HG02943 (cell line): ENCODE data around the gene SRSF6.
"Not testable (repeated sequence)": the region's sequence is repeated elsewhere in the genome, so short reads cannot be mapped to it uniquely, and the experiment has no call there.

Experiments used
- ATAC-seq: cut with Tn5 transposase; IDR thresholded peaks from one replicate; pipeline ENCODE4 v1.9.1; 2021; ENCODE audit warnings: mild to moderate bottlenecking, low read depth, moderate library complexity; ENCODE audit not compliant: unreplicated experiment

Gene SRSF6

DNA sequence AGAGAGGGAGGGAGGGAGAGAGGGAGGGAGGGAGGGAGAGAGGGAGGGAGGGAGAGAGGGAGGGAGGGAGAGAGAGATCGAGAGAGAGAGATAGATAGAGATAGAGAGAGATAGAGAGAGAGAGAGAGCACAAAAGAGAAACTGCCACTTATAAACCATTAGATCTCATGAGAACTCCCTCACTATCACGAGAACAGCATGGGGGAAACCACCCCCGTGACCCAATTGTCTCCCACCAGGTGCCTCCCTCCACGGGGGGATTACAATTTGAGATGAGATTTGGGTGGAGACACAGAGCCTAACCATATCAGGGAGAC is 9.3 kb upstream of the SRSF6 start:
- ATAC-seq = not testable (repeated sequence)

DNA sequence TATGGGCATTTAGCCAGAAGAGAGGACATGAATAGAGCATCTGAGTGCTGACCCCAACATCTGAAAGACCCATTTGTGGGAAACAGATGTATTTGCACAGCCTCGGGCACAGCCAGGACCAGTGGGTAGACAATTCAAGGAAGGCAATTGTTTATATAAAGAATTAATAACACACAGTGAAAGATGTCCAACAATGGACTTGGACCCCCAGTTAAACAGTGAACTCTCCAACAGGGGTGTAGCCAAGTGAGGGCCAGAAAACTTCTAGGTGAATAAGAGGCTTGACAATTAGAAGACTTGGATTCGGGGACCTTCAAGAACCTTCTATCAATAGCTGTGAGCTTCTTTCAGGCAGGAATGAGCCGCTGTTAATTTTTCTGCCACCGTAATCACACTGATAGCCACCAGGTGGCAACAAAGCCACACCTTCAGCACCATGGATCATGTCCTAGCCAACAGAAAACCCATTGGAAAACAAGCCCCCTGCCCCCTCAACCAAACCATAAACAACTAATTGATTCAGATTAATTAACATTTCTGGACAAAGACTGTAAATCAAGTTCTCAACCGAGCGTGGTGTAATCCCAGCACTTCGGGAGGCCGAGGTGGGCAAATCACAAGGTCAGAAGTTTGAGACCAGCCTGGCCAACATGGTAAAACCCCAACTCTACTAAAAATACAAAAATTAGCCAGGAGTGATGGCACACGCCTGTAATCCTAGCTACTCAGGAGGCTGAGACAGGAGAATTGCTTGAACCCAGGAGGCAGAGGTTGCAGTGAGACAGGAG is 8.8 kb upstream of the SRSF6 start:
- no peak for ATAC-seq

DNA sequence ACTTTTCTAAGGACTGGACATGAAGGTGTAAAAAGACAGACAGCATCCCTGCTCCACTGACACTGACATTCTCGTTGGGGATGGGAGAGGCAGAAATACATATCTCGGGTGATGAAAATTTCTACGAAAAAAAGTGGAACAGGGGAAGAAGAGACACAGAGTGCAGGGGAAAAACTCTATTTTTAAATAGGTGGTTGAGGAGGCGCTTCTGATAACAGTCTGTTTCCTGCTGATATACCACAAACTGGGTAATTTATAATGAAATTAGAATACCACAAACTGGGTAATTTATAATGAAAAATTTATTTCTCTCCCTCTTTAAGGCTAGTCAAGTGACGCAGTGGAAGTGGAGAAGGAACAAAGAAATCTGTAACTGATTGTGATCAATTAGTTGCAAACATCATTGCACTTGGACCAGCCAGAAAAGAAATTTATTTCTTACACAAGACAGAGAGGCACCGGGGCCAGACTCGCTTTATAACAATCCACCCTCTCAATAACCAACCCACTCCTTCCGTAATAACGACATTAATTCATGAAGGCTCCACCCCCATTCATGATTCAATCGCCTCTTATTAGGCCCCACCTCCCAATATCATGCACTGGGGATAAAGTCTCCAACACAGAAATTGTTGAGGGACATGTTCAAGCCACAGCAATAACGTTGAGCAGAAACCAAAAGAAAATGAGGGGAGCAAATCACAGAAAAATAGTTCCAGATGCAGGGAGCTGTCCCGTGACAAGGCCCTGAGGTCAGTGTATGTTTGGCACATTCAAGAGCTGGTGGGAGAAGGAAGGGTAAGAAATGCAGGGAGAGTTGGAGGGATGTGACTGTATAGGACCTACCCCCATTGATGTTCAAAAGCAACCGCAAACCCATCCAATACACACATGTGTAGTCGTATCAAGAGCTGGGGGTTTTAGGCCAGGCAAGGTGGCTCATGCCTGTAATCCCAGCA is 6.6 kb upstream of the SRSF6 start:
- no peak for ATAC-seq

DNA sequence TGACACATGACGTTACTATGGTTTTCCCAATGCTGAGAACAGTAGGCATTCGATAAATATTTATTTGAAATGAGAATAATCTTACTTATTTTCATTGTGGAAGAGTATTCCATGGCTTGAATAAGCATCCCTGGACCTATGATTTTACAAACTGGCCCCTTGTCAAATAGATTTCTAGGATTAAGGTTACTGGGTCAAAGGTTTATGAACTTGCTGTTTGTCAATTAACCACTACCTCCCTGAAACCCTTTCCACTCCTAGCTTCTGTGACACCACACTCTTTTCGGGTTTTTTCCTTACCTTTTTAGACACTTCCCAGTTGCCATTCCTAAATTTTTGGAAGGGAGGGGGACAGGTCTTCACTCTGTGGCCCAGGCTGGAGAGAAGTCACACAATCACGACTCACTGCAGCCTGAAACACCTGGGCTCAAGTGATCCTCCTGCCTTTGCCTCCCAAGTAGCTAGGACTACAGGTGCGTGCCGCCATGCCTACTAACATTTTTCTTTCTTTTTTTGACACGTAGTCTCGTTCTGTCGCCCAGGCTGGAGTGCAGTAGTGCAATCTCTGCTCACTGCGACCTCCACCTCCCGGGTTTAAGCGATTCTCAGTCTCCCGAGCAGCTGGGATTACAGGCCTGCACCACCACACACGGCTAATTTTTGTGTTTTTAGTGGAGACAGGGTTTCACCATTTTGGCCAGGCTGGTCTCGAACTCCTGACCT is 5.1 kb upstream of the SRSF6 start:
- no peak for ATAC-seq

DNA sequence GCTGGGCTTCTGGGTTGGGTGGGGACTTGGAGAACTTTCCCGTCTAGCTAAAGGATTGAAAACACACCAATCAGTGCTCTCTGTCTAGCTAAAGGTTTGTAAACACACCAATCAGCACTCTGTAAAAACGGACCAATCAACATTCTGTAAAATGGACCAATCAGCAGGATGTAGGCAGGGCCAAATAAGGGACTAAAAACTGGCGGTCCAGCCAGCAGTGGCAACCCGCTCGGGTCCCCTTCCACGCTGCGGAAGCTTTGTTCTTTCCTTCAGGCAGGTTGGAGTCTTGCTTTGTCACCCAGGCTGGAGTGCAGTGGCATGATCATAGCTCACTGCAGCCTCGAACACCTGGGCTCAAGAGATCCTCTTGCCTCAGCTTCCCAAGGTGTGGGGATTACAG is 1.4 kb upstream of the SRSF6 start:
- not testable (repeated sequence) for ATAC-seq

DNA sequence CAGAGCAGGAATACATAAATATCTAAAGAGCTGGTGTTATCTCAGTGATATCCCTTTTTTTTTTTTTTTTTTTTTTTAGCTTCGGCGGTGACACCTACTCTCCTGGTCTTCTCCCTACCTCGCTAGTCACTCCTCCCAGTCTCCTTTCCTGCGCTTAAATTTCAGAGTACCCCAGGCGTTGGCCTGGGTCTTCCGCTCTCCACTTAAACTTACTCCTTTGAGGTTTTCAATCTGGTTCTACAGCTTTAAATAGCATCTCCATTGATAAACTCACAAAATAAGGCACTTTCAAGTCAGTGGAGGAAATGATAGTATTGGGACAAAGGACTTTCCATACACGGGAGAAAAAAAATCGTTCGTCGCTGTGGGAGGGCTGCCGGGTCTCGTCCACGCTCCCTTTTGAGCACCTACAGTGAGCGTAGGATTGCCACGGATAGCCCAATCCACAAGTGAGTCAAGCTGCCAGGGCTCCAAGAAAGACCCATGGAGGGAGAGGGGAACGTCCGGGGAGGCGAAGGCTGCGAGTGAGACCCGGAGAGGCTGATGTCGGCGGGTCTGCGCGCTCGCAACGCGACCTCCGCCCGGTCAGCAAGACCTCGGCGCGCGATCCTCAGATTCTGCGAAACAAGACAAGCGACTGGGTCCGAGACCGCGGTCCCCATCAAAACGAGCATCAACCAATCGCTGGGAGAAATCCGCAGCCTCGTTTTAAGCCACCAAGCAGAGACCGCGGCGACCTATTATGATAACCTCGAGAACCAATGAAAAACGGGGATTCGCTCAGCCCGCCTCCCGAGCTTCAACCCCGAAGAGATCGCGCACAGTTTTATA is 672 bp upstream of the SRSF6 start:
- peak; percentile 84 for ATAC-seq

DNA sequence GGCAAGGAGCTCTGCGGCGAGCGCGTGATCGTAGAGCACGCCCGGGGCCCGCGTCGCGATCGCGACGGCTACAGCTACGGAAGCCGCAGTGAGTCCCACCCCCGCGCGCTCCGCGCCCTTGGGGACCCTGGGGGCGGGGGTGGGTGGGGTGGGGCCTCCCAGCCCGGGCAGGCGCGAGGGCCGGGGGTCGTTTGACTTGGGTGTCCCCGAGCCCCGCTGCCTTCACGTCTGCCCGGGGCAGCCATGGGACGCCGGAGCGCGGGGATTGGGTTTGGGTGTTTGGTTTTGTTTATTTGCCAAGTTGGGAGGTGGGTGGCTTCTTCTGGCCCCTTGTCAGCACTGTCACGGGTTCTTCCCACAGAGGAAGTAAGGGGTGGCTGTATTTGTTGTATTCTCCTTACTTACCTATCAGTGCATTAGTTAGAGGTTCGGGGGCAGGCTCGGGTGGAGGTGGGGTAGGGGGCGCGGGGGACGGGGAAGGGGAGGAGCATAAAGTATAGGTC is 777 bp downstream of the SRSF6 start:
- ATAC-seq = peak; percentile 3

DNA sequence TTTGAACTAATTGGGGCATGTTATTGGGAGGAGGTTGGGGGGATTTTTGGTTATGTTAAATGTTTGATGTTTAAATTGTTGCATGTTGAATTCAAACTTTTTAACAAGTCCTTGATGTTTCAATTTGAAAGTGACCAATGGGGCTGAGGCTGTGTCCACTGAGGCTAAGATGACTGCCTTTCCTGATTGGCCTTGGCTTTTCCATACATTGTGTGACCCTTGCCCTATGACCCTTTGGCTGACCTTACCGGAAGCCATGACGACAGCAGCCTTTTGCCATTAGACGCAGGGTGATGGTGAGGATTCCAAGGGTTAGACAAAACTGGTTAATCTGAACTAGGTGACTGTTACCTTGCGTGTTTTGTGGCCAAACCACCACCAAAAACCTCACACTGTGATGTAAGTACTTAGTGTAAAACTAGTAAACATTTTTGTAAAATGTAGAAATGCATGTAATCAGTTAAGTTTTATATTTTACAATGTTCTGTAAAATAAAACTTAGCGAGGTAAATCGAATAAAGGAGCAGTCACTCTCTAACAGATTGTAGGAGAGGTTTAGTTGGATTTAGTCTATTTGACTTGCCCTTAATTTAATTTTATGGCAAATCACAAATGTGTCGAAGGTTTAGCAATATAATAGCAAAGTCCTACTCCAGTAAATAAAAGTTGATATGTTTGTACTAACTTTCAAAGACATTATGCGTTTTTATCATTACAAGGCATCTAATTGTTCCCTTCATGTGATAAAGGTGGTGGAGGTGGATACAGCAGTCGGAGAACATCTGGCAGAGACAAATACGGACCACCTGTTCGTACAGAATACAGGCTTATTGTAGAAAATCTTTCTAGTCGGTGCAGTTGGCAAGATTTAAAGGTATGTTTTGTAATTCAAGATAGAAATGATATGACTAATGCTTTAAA is 1.6 kb downstream of the SRSF6 start:
- ATAC-seq = no peak

DNA sequence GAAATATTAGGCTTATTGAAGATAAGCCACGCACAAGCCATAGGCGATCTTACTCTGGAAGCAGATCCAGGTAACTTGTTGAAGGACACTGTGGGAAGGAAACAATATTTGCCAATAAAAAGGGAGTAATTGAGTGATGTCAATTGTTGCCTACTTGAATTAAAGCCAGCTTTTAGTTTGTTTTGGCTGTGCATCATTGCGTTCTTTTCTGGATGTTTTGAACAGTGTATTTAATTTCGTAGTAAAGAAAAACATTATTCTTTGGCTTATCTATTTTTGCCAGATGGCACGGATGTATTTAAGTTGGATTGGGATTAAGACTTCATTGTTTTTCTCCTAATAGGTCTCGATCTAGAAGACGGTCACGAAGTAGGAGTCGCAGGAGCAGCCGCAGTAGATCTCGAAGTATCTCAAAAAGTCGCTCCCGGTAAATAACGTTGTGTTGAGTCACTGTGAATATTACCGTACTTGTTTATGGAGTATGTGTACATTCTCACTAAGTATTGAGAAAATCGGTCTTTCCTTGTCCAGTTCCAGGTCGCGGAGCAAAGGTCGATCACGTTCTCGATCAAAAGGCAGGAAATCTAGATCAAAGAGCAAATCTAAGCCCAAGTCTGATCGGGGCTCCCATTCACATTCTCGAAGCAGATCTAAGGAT is 2.6 kb downstream of the SRSF6 start:
- no peak for ATAC-seq

DNA sequence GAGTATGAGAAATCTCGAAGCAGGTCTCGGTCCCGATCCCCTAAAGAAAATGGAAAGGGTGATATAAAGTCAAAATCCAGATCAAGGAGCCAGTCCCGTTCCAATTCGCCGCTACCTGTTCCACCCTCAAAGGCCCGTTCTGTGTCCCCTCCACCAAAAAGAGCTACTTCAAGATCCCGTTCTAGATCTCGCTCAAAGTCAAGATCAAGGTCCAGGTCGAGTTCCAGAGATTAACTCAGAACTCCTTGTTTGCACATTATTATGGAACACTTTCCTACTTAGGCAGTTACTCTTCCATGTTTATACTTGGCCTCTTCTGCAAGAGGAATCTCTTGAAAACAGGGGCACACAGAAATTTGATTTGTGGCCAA is 3.1 kb downstream of the SRSF6 start:
- no peak for ATAC-seq

DNA sequence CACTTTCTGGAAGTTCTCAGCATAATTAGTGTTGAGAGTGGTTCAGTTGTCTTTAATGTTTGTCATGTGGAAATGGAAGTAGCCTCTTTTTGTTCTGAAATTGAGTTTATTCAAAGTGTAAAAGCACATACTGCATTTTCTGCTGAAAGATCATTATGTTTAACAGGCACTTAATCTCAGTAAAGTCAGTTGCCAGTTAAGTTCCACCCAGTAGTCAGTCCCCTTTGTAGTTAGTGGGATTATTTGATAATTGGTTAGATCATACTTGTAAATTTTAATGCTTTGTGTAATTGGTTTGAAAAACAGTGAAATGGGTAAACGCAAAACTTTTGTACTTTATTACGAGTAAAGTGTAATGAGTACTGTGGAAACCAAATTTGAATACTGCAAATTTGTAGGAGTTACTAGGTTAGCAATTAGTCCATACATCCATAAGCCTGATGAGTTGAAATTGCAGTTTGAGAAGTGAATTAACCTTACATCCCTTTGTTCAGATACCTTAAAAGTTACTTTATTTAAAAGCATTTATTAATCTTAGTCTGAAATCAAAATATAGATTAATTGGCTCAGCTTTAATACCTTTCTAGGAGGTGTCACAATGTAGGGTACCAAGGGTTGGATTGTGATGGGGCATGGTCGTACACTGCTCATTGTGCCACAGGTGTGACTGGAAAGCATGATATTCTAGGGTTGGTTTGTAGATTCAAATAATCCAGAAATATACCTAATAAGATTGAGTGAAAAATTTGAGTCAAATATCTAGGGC is 4.4 kb downstream of the SRSF6 start:
- ATAC-seq = no peak

DNA sequence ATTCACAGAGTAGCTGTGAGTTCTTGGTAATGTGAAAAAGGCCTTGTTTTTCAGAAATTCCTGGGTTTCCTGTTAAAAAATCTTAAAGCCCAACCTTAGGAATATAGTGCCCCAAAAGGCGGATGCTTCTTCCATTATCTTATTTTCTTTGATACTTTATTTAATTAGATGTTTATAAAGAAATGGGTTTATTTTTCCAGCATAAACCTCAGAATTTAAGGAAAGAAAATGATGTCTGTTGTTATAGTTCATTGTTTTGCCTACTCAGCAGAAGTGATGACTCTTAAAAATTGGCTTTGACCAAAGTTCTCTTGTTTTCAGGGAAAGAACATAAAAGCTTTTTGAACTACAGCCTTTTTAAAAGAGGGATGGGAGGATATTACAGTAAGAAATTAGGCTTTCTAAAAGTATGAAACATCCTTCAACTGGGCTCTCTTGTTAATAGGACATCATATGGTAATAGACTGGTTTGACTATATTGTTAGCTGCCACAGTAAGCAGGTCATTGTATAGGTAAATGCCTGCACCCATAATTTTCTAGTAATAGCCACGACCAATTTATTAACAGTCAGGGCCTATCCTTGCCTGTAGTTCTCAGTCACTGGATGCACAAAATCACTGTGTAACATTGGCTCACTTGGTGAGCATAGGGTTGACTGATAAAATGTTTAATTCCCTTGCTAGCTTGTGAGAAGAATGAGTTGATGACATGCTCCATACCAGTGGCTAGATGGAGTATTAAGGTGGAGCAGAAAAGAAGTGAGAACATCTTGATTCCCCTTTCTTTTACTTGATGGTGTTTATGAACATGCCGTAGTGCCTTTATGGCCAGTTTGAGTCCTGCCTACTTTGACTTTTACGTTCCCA is 5.2 kb downstream of the SRSF6 start:
- no peak for ATAC-seq

DNA sequence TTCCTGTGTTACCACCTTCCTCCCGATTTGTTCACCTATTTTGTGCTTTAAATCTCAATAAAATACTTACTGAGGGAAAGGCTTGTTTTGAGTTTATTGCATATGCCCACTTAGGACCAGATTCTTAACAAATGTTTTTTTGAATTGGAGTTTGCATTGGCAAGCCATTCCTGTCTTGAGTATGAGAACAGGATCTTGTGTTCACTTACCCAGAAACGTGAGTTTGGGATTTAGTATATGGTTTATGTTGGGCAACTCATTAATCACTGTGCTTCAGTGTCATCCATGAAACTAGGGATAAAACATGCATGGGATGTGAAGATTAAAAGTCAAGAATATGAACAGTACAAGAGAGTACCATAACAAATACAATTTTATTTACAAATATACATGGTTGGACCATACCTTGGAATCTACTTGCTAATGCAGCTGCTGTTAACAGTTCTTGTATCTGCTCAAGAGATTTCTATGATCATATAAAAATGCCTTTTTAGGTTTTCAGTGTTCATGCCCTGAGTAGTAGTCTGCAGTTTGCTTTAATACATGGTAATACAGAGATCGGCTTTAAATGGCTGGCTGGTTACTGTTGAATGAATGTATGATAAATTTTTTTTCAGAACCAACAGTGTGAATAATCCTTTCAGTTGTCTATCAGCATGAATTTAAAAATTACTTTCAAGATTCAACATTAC is 6.0 kb downstream of the SRSF6 start:
- ATAC-seq = no peak

DNA sequence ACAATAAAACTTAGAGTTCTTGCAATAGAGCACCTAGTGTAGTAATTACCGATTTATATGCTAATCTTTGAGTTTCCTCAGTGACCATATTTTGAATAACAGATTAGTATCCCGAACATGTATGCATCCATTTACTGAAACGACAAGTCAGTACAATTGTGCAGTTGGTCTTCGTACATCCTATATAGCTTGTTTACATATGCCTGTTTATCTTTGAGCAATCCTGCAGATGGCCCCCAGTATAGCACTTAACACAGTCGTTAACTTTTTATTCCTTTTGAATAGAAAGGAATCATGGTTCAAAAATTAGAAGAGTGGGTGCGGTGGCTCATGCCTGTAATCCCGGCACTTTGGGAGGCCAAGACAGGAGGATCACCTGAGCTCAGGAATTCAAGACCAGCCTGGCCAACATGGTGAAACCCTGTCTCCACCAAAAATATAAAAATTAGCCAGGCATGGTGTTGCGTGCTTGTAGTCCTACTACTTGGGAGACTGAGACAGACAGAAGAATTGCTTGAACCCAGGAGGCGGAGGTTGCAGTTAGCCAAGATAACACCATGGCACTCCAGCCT is 6.6 kb downstream of the SRSF6 start:
- no peak for ATAC-seq

DNA sequence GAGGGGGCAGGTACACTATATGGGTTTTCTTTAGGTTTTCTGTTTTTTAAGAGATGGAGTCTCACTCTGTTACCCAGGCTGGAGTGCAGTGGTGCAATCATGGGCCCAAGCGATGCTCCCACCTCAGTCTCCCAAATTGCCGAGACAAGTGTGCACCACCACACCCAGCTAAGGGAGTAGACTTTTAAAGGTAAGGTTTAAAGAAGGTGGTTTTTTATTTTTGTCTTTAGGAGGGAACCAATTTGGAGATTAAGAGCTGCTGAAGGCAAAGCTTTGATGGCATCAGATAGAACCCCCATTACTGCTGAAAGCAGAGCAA is 7.9 kb downstream of the SRSF6 start:
- no peak for ATAC-seq

DNA sequence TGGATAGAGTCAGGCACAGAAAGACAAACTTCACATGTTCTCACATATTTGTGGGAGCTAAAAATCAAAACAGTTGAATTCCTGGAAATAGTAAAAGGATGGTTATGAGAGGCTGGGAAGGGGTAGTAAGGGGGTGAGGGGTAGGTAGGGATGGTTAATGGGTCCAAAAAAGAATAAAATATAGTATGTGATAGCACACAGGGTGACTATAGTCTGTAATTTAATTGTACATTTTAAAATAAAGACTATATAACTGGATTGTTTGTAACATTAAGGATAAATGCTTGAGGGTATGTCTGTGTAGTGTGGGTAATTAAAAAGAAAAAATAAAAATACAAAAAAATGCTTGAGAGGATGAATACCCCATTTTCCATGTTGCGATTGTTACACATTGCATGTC is 9.9 kb downstream of the SRSF6 start:
- ATAC-seq = no peak
